B cell (primary cell): ENCODE results near the gene CMTM5. TPM values are rescaled to one million over a fixed set of nuclear protein-coding genes. Genes with fewer than 3 reads are reported as not detected.

Experiments used
- ATAC-seq: fragments of 200-7000 bp; cut with Tn5 transposase; one replicate; pipeline ENCODE4 v1.10.0; 2021; ENCODE audit warnings: low read depth, mild to moderate bottlenecking, moderate number of reproducible peaks, moderate library complexity
- CTCF ChIA-PET: fragments of 350-600 bp; sonication (Branson Sonifier 250); formaldehyde crosslinking; loops from one replicate; lab custom pipeline; 2021; ENCODE audit warnings: antibody characterized with exemption, inconsistent platforms; lab: Charles Lee
- POLR2A ChIA-PET: fragments of 350-600 bp; sonication (Branson Sonifier 250); formaldehyde crosslinking; loops from one replicate; lab custom pipeline; 2021; ENCODE audit warnings: antibody characterized with exemption; lab: Charles Lee
- DNase-seq: peaks from one replicate; pipeline ENCODE4 v3.0.0; 2013
- H2AFZ ChIP-seq: 2 replicates; pipeline ENCODE4 v1.6.1; 2012; ENCODE audit warnings: mild to moderate bottlenecking, low read depth, low read length; ENCODE audit not compliant: insufficient read depth, poor library complexity, severe bottlenecking
- H3K27ac ChIP-seq, 2 donors: 1 replicate in 1 of 2; 2 replicates in 1 of 2; pipeline ENCODE4 v1.5.1; 2012 to 2013; ENCODE audit warnings: low read length in 2 of 2, mild to moderate bottlenecking in 2 of 2, moderate library complexity in 1 of 2
- H3K27me3 ChIP-seq, 4 experiments: fragments of 200-600 bp in 1 of 4; sonication (generic) in 1 of 4; replicated peaks in 1 of 4; 1 replicate in 2 of 4; 2 replicates in 2 of 4; pipeline versions ENCODE4 v1.6.1 to v1.7.0; 2013 to 2016; ENCODE audit warnings: low read length in 3 of 4, mild to moderate bottlenecking in 2 of 4, mixed read lengths in 1 of 4, moderate library complexity in 1 of 4; ENCODE audit not compliant: insufficient read depth in 4 of 4, control insufficient read depth in 3 of 4; ENCODE audit errors: control extremely low read depth in 1 of 4
- H3K36me3 ChIP-seq, 2 experiments: replicated peaks in 1 of 2; 1 replicate in 1 of 2; 2 replicates in 1 of 2; pipeline versions ENCODE4 v1.6.1 to v1.7.1; 2013; ENCODE audit warnings: low read length in 1 of 2; ENCODE audit not compliant: insufficient read depth in 2 of 2, control insufficient read depth in 1 of 2; ENCODE audit errors: control extremely low read depth in 1 of 2, extremely low read depth in 1 of 2
- H3K4me1 ChIP-seq, 2 donors: fragments of 200-600 bp in 1 of 2; sonication (generic) in 1 of 2; 1 replicate in 1 of 2; 2 replicates in 1 of 2; pipeline versions ENCODE4 v1.5.1 to v1.6.1; 2013 to 2017; ENCODE audit warnings: low read length in 2 of 2; ENCODE audit not compliant: control insufficient read depth in 2 of 2, insufficient read depth in 2 of 2
- H3K4me2 ChIP-seq: replicated peaks from 2 replicates; pipeline ENCODE3; 2012; ENCODE audit warnings: mild to moderate bottlenecking, low read depth, low read length; ENCODE audit not compliant: poor library complexity, severe bottlenecking
- H3K4me3 ChIP-seq, 5 experiments: fragments of 200-600 bp in 1 of 5; sonication (generic) in 1 of 5; 1 replicate in 3 of 5; 2 replicates in 2 of 5; pipeline versions ENCODE4 v1.5.1 to v1.7.0; 2011 to 2016; ENCODE audit warnings: low read length in 4 of 5, mild to moderate bottlenecking in 4 of 5, low read depth in 2 of 5, control low read depth in 1 of 5, moderate library complexity in 1 of 5; ENCODE audit not compliant: insufficient read depth in 1 of 5; ENCODE audit errors: control extremely low read depth in 1 of 5, extremely low read depth in 1 of 5
- H3K79me2 ChIP-seq: fragments of 200-600 bp; sonication (generic); one replicate; pipeline ENCODE4 v1.6.0; 2016; ENCODE audit warnings: low read length; ENCODE audit not compliant: control insufficient read depth, insufficient read depth
- H3K9ac ChIP-seq: fragments of 200-600 bp; sonication (generic); 2 replicates; pipeline ENCODE4 v1.6.1; 2017; ENCODE audit warnings: mild to moderate bottlenecking, low read length, moderate library complexity
- H3K9me3 ChIP-seq, 3 donors: one replicate each; pipeline versions ENCODE4 v1.6.1 to v1.7.1; 2013; ENCODE audit warnings: low read length in 2 of 3; ENCODE audit not compliant: control insufficient read depth in 2 of 3, insufficient read depth in 1 of 3; ENCODE audit errors: control extremely low read depth in 1 of 3
- H4K20me1 ChIP-seq: 2 replicates; pipeline ENCODE4 v1.6.0; 2012; ENCODE audit warnings: mild to moderate bottlenecking, low read length; ENCODE audit not compliant: insufficient read depth, control insufficient read depth, poor library complexity, severe bottlenecking
- H3K27ac Mint-ChIP-seq: one replicate; pipeline ENCODE4 v1.8.0; 2021; ENCODE audit warnings: mixed read lengths
- H3K27me3 Mint-ChIP-seq: one replicate; pipeline ENCODE4 v1.8.0; 2021; ENCODE audit warnings: mixed read lengths
- H3K4me1 Mint-ChIP-seq: one replicate; pipeline ENCODE4 v1.8.0; 2021; ENCODE audit warnings: mixed read lengths
- H3K4me3 Mint-ChIP-seq: one replicate; pipeline ENCODE4 v1.8.0; 2021; ENCODE audit warnings: mixed read lengths
- H3K9me3 Mint-ChIP-seq: one replicate; pipeline ENCODE4 v1.8.0; 2022; ENCODE audit warnings: mixed read lengths; ENCODE audit not compliant: insufficient read depth
- CTCF ChIP-seq: fragments of 200-600 bp; IDR thresholded peaks from one replicate; pipeline ENCODE4 v1.8.0; 2022; ENCODE audit warnings: antibody characterized with exemption, mild to moderate bottlenecking
- EZH2 ChIP-seq: IDR thresholded peaks from 2 replicates; pipeline ENCODE4 v1.6.1; 2012; ENCODE audit warnings: borderline replicate concordance, low read depth, mild to moderate bottlenecking, moderate library complexity, low read length; ENCODE audit not compliant: insufficient read depth, poor library complexity, severe bottlenecking
- WGBS: methylation state at CpG from one replicate; pipeline ENCODE4 v1.1.5; 2013; ENCODE audit warnings: missing lambda C conversion rate; ENCODE audit not compliant: insufficient coverage; 5-methylcytosine and 5-hydroxymethylcytosine counted together
- intact Hi-C: fragments of 100-400 bp; cut with micrococcal nuclease; formaldehyde crosslinking; loops from one replicate; pipeline ENCODE4 v1.10.0; 2022
- polyA plus RNA-seq: library from polyadenylated mRNA; depleted of rRNA; stranded (reverse); fragments of >200 nt; gene quantifications from 2 replicates; pipeline ENCODE4 v1.2.3, GENCODE V29; 2012
- total RNA-seq, 2 donors: library from RNA; stranded (reverse); fragments of 120-200 nt in 1 of 2; gene quantifications; 1 replicate in 1 of 2; 2 replicates in 1 of 2; pipeline versions ENCODE4 v1.2.3 to v1.2.4, GENCODE V29; 2013 to 2022

The CMTM5 gene
- total and polyA plus RNA-seq, 2 donors (not counting 1 experiment from before 2014, with no cell fraction given): 0.18 TPM; not detected in 1

DNA sequence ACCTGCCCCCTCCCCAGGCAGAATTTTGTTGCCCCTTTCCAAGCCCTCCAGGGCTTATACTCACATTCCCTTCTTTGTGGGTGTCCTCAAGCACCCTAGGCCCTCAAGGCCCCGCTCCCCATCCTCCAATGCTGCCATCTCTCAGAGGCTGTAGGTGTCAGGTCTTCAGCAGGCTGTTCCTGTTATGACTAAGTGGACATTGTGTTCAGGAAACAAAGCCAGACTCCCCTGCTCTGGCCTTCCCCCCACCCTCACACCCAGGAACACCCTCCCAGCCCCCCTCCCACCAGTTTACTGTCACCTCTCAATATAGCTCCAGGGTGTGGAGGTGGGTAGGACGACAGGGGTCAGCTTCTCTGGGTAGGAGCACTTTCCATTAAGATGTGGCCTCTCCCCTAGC, 32.6 kb downstream of the CMTM5 start:
- H3K9me3 Mint-ChIP-seq: no peaks in the 10 kb centered on the region
- intact Hi-C loops: no loop called here
- peaks cover 0 to 34% (median 15%) of the 10 kb centered on the region in 4 experiments for H3K27me3 ChIP-seq
- H4K20me1 ChIP-seq: no peaks in the 10 kb centered on the region
- peaks cover 4 to 12% of the 10 kb centered on the region in 2 donors for H3K4me1 ChIP-seq
- no peak overlapping the region for H2AFZ ChIP-seq
- no peak overlapping the region for H3K4me3 Mint-ChIP-seq
- no peaks in the 10 kb centered on the region for H3K36me3 ChIP-seq
- no peak overlapping the region for H3K27ac ChIP-seq
- peaks cover 18% of the 10 kb centered on the region for H3K4me1 Mint-ChIP-seq
- no peak overlapping the region for H3K27ac Mint-ChIP-seq
- H3K79me2 ChIP-seq: no peaks in the 10 kb centered on the region
- ATAC-seq (no peak), DNase-seq (no peak)
- H3K9me3 ChIP-seq: no peaks in the 10 kb centered on the region
- no peak overlapping the region for H3K4me2 ChIP-seq
- WGBS: no CpG with 5 or more reads among the region's 2 CpGs
- H3K9ac ChIP-seq: no peak overlapping the region
- H3K27me3 Mint-ChIP-seq: peaks cover 73% of the 10 kb centered on the region
- ChIA-PET POLR2A (no interaction called here), CTCF (interaction anchor here (1.3 kb wide), 1 partner anchor 29 kb away, joined by 3 read pairs; no protein-coding TSS in a partner anchor)
- no peak overlapping the region for H3K4me3 ChIP-seq
- no peak for TF ChIP-seq EZH2
- no peak for TF ChIP-seq CTCF

DNA sequence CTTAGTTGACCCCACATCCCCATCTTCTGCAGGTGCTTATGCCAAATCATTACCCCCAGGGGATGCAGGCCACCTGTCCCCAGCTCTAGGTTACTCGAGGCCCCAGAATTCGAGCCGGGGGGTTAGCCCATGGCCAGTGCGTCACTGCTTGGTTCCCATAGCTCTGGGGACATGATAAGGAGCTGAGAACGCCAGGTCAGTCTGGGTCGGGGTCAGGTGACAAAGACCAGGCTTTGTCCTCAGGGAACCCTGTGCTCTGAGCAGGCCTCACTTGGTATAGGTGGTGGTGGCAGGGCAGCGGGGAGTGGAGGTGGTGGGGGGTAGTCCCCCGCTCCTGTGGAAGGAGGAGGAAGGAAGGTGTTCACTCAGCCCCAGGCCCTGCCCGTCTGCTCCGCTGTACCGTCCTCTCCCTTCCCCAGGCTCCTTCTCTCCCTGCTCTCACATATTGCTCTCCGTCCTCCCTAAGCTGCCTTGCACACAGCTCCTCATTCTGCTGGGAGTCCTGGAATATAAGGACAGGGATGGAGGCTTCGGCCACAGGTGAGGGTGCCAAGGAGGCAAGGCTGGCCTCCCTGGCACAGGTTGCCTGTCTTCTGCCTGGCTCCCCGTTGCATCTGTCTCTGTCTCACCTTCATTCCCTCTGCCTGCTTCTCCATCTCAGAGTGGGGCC, 33.3 kb downstream of the CMTM5 start:
- CTCF ChIA-PET: interaction anchor here (1.3 kb wide), 1 partner anchor 29 kb away, joined by 3 read pairs; no protein-coding TSS in a partner anchor
- Mint-ChIP-seq H3K4me3 (no peak overlapping the region), H3K9me3 (no peaks in the 10 kb centered on the region), H3K4me1 (peaks cover 17% of the 10 kb centered on the region), H3K27ac (no peak overlapping the region), H3K27me3 (peaks cover 70% of the 10 kb centered on the region)
- no peak overlapping the region for H2AFZ ChIP-seq
- ATAC-seq (no peak), DNase-seq (no peak)
- H3K79me2 ChIP-seq: no peaks in the 10 kb centered on the region
- intact Hi-C loops: no loop called here
- no peak overlapping the region for H3K4me3 ChIP-seq
- no peaks in the 10 kb centered on the region for H3K36me3 ChIP-seq
- no peak overlapping the region for H3K27ac ChIP-seq
- no peak overlapping the region for H3K9ac ChIP-seq
- H3K27me3 ChIP-seq: peaks cover 0 to 29% (median 13%) of the 10 kb centered on the region in 4 experiments
- no peak overlapping the region for H3K4me2 ChIP-seq
- no peaks in the 10 kb centered on the region for H4K20me1 ChIP-seq
- peaks cover 4 to 12% of the 10 kb centered on the region in 2 donors for H3K4me1 ChIP-seq
- POLR2A ChIA-PET: no interaction called here
- TF ChIP-seq CTCF: no peak
- no peak for TF ChIP-seq EZH2
- H3K9me3 ChIP-seq: no peaks in the 10 kb centered on the region
- WGBS: 78% methylated on average over 10 of the region's 14 CpGs
